ENCODE data around the gene HMCN1.

Gene HMCN1

DNA sequence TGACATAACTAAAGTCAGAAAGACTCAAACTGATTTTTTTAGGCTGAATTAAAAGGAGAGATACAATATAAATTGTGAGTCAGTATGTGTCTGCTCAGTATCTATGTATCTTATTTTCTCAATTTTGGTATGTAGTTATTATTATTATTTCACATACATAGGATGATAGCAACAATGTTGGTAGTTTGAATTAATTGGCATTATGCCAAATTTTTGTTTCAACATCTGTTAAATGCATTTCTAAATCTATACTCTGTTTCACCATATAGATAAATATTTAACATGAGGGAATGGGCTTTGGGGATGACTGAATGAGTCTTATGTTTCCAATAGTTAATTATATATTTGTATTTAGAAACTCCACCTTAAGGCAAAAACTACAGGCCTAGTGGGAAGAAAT is 12.6 kb upstream of the HMCN1 start:
- H3K4me2 ChIP-seq (ENCODE audit: low read depth, low read length, poor library complexity, severe bottlenecking): no peak overlapping the region
- no peak overlapping the region for H3K4me3 ChIP-seq (ENCODE audit: insufficient read depth, low read length, poor library complexity, severe bottlenecking)
- no peaks in the 10 kb centered on the region for H4K20me1 ChIP-seq (ENCODE audit: low read depth, low read length)
- no peak overlapping the region for H2AFZ ChIP-seq (ENCODE audit: low read depth, low read length, severe bottlenecking)
- H3K79me2 ChIP-seq (ENCODE audit: insufficient read depth, low read length): no peaks in the 10 kb centered on the region
- TF ChIP-seq EZH2phosphoT487 (conservative IDR thresholded peaks at IDR 0.05; ENCODE audit: low read length): no peak
- TF ChIP-seq, protein P1, sequence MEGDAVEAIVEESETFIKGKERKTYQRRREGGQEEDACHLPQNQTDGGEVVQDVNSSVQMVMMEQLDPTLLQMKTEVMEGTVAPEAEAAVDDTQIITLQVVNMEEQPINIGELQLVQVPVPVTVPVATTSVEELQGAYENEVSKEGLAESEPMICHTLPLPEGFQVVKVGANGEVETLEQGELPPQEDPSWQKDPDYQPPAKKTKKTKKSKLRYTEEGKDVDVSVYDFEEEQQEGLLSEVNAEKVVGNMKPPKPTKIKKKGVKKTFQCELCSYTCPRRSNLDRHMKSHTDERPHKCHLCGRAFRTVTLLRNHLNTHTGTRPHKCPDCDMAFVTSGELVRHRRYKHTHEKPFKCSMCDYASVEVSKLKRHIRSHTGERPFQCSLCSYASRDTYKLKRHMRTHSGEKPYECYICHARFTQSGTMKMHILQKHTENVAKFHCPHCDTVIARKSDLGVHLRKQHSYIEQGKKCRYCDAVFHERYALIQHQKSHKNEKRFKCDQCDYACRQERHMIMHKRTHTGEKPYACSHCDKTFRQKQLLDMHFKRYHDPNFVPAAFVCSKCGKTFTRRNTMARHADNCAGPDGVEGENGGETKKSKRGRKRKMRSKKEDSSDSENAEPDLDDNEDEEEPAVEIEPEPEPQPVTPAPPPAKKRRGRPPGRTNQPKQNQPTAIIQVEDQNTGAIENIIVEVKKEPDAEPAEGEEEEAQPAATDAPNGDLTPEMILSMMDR (IDR thresholded peaks at IDR 0.05; ENCODE audit: insufficient read depth, low read length, poor library complexity, severe bottlenecking): no peak
- no peaks in the 10 kb centered on the region for H3K36me3 ChIP-seq (ENCODE audit: low read length)
- no peak overlapping the region for H3K27ac ChIP-seq (ENCODE audit: low read depth, low read length)
- H3K9me3 ChIP-seq (ENCODE audit: insufficient read depth, low read length): no peaks in the 10 kb centered on the region
- no peaks in the 10 kb centered on the region for H3K27me3 ChIP-seq (ENCODE audit: low read length)
- no peak overlapping the region for H3K9ac ChIP-seq (ENCODE audit: low read length)
- no peaks in the 10 kb centered on the region for H3F3A ChIP-seq (ENCODE audit: insufficient read depth)
- H3K9me2 ChIP-seq (replicated peaks; ENCODE audit: insufficient read depth, low read length): no peaks in the 10 kb centered on the region

DNA sequence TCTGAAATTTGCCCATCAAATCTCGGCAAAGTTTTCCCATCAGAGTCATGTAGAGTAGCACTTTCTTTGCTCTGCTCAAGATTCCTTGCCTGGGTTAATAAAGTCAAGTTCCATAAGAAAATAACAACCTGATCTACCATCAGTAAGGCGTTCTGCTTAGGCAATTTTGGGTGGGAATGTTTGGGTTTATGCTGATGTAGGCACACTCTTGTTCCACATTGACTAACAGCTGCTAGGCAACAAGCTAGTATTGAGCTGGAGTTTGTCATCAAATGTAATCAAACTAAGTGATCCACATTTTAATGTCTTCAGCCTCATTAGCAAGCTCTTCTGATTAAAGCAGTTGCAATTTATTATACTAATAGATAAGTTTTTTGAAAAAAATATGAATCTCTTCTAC is 12.1 kb upstream of the HMCN1 start:
- H3F3A ChIP-seq (ENCODE audit: insufficient read depth): no peaks in the 10 kb centered on the region
- no peak overlapping the region for H3K9ac ChIP-seq (ENCODE audit: low read length)
- H3K9me2 ChIP-seq (replicated peaks; ENCODE audit: insufficient read depth, low read length): no peaks in the 10 kb centered on the region
- TF ChIP-seq, protein P1 (IDR thresholded peaks at IDR 0.05; ENCODE audit: insufficient read depth, low read length, poor library complexity, severe bottlenecking): no peak
- no peak for TF ChIP-seq EZH2phosphoT487 (conservative IDR thresholded peaks at IDR 0.05; ENCODE audit: low read length)
- no peaks in the 10 kb centered on the region for H4K20me1 ChIP-seq (ENCODE audit: low read depth, low read length)
- no peaks in the 10 kb centered on the region for H3K79me2 ChIP-seq (ENCODE audit: insufficient read depth, low read length)
- H3K4me3 ChIP-seq (ENCODE audit: insufficient read depth, low read length, poor library complexity, severe bottlenecking): no peak overlapping the region
- no peak overlapping the region for H3K4me2 ChIP-seq (ENCODE audit: low read depth, low read length, poor library complexity, severe bottlenecking)
- H3K36me3 ChIP-seq (ENCODE audit: low read length): no peaks in the 10 kb centered on the region
- no peaks in the 10 kb centered on the region for H3K27me3 ChIP-seq (ENCODE audit: low read length)
- no peak overlapping the region for H2AFZ ChIP-seq (ENCODE audit: low read depth, low read length, severe bottlenecking)
- H3K27ac ChIP-seq (ENCODE audit: low read depth, low read length): no peak overlapping the region
- no peaks in the 10 kb centered on the region for H3K9me3 ChIP-seq (ENCODE audit: insufficient read depth, low read length)

DNA sequence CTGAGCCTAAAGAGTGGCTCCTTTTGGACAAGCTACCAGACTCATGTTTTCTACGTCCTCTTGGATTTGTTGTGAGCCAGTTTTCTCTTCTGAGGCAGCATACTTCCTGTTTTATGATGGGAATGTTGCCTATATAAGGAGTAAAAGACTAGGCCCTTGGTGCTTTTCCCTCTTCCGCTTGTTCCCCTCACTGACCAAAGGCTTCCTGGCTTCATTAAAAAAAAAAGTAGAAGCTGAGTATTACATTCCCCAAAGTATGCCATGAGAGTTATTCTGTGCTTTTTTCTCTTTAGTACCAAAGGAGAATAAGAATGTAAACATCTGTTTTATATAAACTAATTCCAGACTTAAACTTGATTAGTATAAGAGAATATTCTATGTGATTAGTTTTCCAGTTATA is 6.5 kb upstream of the HMCN1 start:
- H3K27me3 ChIP-seq (ENCODE audit: low read length): no peaks in the 10 kb centered on the region
- no peaks in the 10 kb centered on the region for H3K36me3 ChIP-seq (ENCODE audit: low read length)
- TF ChIP-seq EZH2phosphoT487 (conservative IDR thresholded peaks at IDR 0.05; ENCODE audit: low read length): no peak
- TF ChIP-seq, protein P1 (IDR thresholded peaks at IDR 0.05; ENCODE audit: insufficient read depth, low read length, poor library complexity, severe bottlenecking): no peak
- no peaks in the 10 kb centered on the region for H3F3A ChIP-seq (ENCODE audit: insufficient read depth)
- no peaks in the 10 kb centered on the region for H3K79me2 ChIP-seq (ENCODE audit: insufficient read depth, low read length)
- no peak overlapping the region for H3K4me3 ChIP-seq (ENCODE audit: insufficient read depth, low read length, poor library complexity, severe bottlenecking)
- H3K9ac ChIP-seq (ENCODE audit: low read length): no peak overlapping the region
- H2AFZ ChIP-seq (ENCODE audit: low read depth, low read length, severe bottlenecking): no peak overlapping the region
- no peaks in the 10 kb centered on the region for H3K9me2 ChIP-seq (replicated peaks; ENCODE audit: insufficient read depth, low read length)
- no peaks in the 10 kb centered on the region for H4K20me1 ChIP-seq (ENCODE audit: low read depth, low read length)
- H3K27ac ChIP-seq (ENCODE audit: low read depth, low read length): no peak overlapping the region
- H3K4me2 ChIP-seq (ENCODE audit: low read depth, low read length, poor library complexity, severe bottlenecking): no peak overlapping the region
- no peaks in the 10 kb centered on the region for H3K9me3 ChIP-seq (ENCODE audit: insufficient read depth, low read length)
